ENCODE measurements around the gene TRIM73.
A peak's percentile ranks its signal among the peaks of the same experiment; 100 is the strongest.
"Not testable (repeated sequence)": the region's sequence is repeated elsewhere in the genome, so short reads cannot be mapped to it uniquely, and the experiment has no call there.

The TRIM73 gene

DNA sequence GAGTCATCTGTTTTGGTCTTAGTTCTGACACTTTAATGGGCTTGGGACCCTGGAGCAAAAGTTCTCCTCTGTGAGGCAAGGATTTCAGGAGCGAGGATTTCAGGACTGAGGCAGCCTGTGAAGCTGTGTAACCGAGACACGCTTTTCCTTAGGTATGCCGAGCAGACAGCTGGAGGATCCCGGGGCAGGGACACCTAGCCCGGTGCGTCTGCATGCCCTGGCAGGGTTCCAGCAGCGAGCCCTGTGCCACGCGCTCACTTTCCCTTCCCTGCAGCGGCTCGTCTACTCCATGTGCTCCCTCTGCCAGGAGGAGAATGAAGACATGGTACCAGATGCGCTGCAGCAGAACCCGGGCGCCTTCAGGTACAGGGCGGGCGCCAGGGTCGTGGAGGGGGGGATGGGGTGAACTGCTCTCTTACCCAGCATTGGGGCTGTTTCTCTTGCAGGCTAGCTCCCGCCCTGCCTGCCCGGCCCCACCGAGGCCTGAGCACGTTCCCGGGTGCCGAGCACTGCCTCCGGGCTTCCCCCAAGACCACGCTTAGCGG, 20.5 kb downstream of the TRIM73 start:
- not testable (repeated sequence) for DNase-seq

DNA sequence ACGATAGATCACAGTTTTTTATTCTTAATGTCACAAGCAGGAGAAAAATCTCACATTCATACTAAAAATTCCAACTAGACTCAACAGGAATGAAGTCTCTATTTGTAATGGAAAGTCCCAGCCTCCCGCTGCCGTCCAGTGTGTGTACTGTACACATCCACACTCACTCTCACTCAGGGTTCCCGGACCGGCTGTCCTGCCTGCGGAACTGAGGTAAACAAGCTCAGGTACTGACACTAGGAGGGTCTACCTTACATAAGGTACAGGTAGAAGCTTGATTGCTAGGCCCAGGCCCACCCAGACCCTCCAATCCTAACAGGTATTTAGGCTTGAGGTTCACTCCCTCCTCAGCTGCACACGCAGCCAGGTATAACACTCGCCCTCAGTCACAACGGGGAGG, 21.4 kb downstream of the TRIM73 start:
- not testable (repeated sequence) for DNase-seq

DNA sequence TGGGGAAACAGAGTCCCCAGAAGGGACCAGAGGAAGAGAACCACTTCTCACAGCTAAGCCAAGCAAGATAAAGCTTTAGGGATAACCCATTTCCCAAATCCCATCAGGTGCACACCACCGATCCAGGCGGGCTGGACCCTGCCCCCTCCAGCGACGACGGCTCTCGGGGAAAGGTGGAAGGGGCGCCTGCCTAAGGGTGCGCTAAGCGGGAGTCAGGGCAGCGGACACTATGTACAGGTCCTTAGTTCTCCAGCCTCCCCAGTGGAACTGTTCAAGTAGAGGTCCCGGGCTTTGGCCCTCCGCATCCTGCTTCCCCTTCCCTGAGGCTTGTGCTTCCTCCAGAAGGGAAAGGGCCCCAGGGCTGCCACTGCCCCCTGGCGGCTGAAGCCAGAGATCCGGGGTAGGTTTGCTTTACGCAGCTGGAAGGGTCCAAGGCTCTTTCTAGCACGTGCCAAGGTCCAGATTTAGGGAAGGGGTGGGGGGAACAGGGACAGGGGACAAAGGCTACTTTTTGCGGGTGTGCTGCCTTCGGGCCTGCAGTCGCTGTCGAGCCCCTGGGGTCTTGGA, 22.9 kb downstream of the TRIM73 start:
- DNase-seq: not testable (repeated sequence)

DNA sequence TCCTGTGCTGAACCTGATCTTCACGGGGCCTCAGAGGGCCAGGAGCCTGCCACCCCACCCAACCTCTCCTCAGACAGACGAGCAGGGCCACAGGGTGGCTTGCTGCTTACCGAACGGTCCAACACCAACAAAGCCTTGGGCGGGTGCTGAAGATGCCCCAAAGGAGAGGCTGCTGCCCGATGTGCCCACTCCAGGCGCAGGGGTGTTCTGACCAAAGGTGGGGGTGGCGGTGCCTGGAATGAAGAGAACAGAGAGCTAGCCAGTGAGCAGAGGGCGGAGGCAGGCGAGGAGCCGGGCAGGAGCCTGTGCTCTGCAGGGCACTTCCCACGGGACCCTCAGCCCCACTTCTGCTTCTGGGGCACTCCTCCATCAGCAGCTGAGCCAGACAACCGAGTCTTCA, 23.8 kb downstream of the TRIM73 start:
- not testable (repeated sequence) for DNase-seq

DNA sequence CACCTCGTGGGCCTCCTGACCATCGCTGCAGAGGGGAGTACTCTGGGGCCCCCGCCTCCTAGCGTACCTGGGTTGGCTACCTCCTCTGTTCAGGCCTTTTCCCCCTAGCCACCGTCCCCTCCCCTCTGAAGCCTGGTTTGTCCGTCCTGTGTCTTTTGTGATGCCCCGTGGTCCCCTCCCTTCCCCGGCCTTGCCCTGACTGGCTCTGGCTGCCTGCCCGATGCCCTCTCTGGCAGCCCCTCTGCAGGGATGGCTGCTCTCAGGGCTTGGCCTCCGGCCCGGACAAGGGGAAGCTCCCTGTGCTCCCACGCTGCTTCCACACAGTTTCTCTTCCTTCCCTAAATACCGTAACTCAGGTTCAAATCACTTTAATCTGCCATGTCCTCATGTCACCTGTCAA, 24.3 kb downstream of the TRIM73 start:
- peak in 5 of 14 donors; percentile 4 to 46 (median 9) for DNase-seq

DNA sequence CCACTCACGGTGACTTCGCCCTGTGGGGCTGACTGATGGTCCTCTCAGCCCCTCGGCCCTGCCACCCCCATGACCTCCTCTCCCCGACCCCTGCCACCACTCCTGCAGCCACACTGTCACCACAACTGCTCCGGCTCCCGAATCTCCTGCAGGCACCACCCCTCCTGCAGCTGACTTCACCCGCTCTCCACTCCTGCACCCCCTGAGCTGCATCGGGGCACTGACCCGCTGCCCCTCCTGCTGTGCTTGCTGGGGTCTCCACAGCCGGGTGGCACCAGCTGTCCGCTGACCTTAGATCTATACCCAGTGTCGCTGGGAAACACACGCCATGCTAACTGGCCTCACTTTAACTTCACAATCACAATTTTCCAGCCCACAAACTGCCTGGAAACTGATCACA, 24.7 kb downstream of the TRIM73 start:
- not testable (repeated sequence) for DNase-seq

DNA sequence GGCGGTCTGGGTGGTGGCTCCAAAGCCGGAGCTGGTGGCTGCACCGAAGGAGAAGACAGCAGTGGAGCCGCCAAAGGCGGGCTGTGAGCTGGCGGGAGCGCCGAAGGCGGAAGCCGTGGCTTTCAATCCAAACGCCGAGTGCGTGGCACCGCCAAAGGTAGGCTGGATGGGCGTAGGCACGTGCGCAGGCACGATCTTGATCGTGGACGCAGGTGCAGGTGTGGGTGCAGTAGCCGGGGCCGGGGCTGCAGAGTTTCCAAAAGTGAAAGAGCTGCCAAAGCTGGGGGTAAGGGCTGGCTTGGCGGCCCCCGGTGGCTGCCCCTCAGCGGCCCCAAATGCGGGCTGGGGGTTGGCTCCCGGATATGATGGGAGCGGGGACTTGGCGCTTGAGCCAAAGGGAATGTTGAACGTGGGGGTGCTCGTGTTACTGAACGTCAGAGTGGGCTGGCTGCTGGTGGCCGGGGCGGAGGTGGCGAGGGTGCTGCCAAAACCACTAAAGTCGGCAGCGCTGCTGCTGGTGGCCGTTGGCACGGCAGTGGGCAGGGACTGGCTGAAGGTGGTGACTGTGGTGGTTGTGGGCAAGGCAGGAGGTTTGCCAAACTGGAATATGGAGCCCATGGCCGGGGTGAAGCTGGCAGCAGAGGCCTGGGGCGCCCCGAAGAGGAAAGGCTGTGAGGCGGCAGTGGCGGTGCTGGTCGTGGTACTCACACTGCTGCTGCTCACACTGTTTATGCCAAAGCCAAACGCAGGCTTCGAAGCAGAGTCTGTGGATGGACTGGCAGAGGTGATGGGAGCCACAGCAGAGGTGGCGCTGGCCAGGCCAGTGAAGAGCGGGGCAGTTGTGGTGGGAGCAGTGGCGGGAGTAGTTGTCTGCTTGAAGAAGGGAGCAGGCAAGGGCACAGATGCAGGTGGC, 26.6 kb downstream of the TRIM73 start:
- not testable (repeated sequence) for DNase-seq

DNA sequence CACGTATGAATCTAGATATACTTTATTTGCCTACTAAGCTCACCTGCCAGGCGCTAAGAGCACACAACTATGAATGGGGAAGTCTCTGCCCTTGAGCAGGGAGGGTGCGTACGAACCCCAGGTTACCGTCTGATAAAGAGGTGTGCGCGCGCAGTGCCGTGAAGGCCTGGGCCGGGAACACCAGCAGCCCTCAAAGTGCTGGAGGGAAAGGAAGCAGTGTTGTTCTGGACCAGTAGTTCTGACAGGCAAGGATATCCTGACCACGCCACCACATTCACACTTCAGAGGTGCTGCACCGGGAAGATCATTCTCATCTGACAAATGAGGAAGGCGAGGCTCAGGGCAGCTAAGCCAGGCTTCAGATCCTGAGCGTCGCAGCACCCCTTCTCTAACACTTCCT, 28.1 kb downstream of the TRIM73 start:
- DNase-seq: not testable (repeated sequence)

DNA sequence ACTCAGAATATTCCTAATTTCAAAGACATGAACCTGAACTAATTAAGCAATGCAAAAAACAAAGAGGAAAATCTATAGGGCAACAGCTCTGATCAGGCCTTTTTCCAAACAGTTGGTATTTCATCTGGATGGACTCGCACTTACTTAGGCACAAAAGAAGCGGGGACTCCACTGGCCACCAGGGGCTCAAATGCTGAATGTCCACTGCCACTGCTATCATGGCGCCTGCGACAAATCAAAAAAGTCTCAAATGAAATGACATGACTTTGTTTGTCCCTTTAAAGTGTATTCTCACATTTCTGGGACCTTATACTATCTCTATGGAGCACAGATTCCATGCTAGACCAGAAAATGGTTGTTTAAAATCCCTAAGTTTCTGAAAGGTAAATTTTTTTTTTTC, 43.6 kb downstream of the TRIM73 start:
- DNase-seq: not testable (repeated sequence)

DNA sequence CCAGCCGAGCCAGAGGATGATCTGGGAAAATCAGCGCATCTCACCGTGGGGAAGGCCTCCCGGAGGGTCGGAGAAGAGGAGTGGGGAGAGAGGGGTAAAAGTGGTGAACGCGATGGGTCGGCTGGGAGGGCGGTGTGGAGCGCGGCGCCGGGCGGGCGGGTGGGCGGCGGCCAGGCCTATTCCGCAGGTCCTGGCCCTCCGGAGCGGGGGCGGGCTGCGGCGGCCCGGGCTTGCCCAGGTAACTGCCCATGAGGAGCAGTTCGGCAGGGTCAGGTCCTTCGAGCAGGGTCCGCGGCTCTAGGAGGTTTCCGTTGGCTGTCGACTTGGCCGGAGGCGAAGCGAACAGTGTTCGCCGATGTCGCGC, 46.7 kb downstream of the TRIM73 start:
- DNase-seq: not testable (repeated sequence)

DNA sequence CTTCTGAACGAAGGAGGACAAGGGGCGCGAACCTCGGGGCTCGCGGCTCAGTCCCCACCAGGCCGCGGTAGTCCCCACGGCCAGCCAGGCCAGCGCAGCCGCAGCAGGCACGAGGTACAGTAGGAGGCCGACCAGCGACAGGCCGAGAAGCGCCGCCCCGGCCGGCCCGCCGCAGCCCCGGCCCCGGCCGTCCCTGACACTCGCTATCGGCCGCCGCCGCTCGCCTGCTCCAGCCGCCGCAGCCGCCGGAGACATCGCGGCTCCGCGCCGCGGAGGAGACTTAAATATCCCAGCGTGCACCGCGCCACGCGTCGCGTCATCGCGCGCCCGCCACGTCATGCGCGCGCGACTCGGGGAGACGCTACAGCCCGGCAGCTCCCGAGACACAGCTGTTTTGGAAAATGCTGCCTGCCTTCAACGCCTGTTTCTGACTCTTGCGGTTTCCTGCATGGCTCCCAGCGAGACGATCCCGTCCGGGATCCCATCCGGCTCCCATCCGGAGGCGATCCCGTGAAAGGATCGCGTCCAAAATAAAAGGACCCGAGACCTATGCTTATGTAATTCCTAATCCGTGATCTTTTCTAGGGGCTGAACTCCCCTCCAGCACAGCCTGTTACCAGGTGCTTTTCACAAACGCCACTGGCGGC, 47.2 kb downstream of the TRIM73 start:
- DNase-seq: peak in 7 of 14 donors; percentile 1 to 56 (median 38)

DNA sequence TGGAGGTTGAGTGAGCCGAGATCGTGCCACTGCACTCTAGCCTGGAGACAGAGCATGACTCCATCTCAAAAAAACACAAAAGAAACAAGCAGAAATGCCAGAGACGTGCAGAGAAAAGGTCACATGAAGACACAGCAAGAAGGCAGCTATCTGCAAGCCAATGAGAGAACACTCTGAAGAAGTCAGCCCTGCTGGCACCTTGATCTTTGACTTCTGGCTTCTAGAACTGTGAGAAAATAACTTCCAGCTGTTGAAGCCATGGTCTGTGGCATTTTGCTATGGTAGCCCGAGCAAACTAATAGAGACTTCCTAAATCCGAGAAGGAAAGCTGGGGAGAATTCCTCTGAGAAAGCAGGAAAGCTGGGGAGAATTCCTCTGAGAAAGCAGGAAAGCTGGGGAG, 54.5 kb downstream of the TRIM73 start:
- DNase-seq: not testable (repeated sequence)

DNA sequence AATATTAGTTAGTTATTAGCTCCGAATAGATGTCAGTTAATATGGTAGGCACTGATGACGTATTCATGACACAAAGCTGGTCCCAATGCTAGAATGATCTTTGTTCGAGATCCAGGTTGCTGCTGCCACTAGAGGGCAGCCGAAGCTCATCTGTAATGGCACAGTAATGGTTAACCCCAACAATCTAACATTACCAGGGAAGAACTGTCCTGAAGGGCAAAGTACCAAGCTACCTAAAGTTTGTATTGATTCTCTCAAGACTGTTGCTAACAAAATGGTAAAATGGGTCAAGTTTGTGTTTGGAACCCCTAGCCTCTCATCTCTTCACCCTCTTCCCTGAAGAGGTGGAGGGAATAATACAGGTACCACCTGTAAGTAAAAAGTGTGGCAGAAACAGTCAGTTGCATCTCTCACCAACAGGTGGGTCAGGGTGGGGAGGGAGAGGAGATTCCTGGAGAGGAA, 57.1 kb downstream of the TRIM73 start:
- DNase-seq: not testable (repeated sequence)

Data from C1 segment of cervical spinal cord (tissue), 14 donors.